Tibial artery (tissue), 4 donors: ENCODE measurements around the gene PDE9A.

Source experiments
- DNase-seq, 2 donors: peaks; one replicate each; pipeline ENCODE4 v3.0.0-alpha.2; 2019
- H3K27ac ChIP-seq, 2 donors: fragments of 200-600 bp; sonication (generic) in 1 of 2; 1 replicate in 1 of 2; 2 replicates in 1 of 2; pipeline ENCODE4 v1.5.1; 2018 to 2019; ENCODE audit warnings: mild to moderate bottlenecking in 1 of 2
- H3K27me3 ChIP-seq, 2 donors: fragments of 200-600 bp; sonication (generic) in 1 of 2; one replicate each; pipeline versions ENCODE4 v1.5.1 to v1.6.0; 2016 to 2019
- H3K36me3 ChIP-seq, 3 donors: fragments of 200-600 bp; sonication (generic) in 2 of 3; one replicate each; pipeline ENCODE4 v1.5.1; 2016 to 2019; ENCODE audit warnings: mild to moderate bottlenecking in 2 of 3
- H3K4me1 ChIP-seq, 4 donors: fragments of 200-600 bp; sonication (generic) in 2 of 4; 1 replicate in 3 of 4; 2 replicates in 1 of 4; pipeline ENCODE4 v1.5.1; 2016 to 2019
- H3K4me3 ChIP-seq, 2 donors: fragments of 200-600 bp; sonication (generic) in 1 of 2; 1 replicate in 1 of 2; 2 replicates in 1 of 2; pipeline ENCODE4 v1.5.1; 2018 to 2019; ENCODE audit warnings: mild to moderate bottlenecking in 2 of 2
- H3K9me3 ChIP-seq, 3 donors: fragments of 200-600 bp; sonication (generic) in 1 of 3; one replicate each; pipeline ENCODE4 v1.5.1; 2016 to 2019
- CTCF ChIP-seq, 2 experiments: fragments of 200-600 bp in 1 of 2; fragments of 450-650 bp in 1 of 2; IDR thresholded peaks; one replicate each; pipeline ENCODE4 v1.5.1; 2017 to 2019; ENCODE audit warnings: antibody characterized with exemption in 2 of 2, mild to moderate bottlenecking in 1 of 2, moderate library complexity in 1 of 2
- intact Hi-C: fragments of 100-400 bp; cut with DNase I; formaldehyde crosslinking; loops from one replicate; pipeline ENCODE4 v1.15.0; 2023; ENCODE audit warnings: low total_unique reads

Gene PDE9A

GRCh38 chr21:42639646-42640152, 13.7 kb upstream of the PDE9A start:
- H3K9me3 ChIP-seq, result no peaks in the 10 kb centered on the region
- H3K4me1 ChIP-seq, result peaks cover 0 to 8% (median 2%) of the 10 kb centered on the region in 4 donors
- intact Hi-C loops, result no loop called here
- H3K36me3 ChIP-seq, result no peaks in the 10 kb centered on the region
- DNase-seq, result no peak
- TF ChIP-seq CTCF (IDR thresholded peaks at IDR 0.05), result no peak
- no peak overlapping the region for H3K27ac ChIP-seq
- H3K27me3 ChIP-seq, result peaks cover 0 to 51% of the 10 kb centered on the region in 2 donors
- no peak overlapping the region for H3K4me3 ChIP-seq

- peaks cover 0 to 51% of the 10 kb centered on the region in 2 donors for H3K27me3 ChIP-seq
- H3K36me3 ChIP-seq, result no peaks in the 10 kb centered on the region
- no peaks in the 10 kb centered on the region for H3K9me3 ChIP-seq
- H3K4me3 ChIP-seq, result no peak overlapping the region
- no peak overlapping the region for H3K27ac ChIP-seq
- intact Hi-C loops, result no loop called here
- H3K4me1 ChIP-seq, result peaks cover 0 to 8% (median 2%) of the 10 kb centered on the region in 4 donors
- no peak for TF ChIP-seq CTCF (IDR thresholded peaks at IDR 0.05)
- no peak for DNase-seq
Observed at GRCh38 chr21:42640486-42640885, 12.9 kb upstream of the PDE9A start.

- intact Hi-C loops, result no loop called here
- Histone ChIP-seq H3K9me3 (no peaks in the 10 kb centered on the region), H3K27ac (no peak overlapping the region), H3K4me1 (peaks cover 0 to 8% (median 2%) of the 10 kb centered on the region in 4 donors), H3K27me3 (peaks cover 0 to 49% of the 10 kb centered on the region in 2 donors), H3K36me3 (no peaks in the 10 kb centered on the region), H3K4me3 (no peak overlapping the region)
- DNase-seq, result no peak
- TF ChIP-seq CTCF (IDR thresholded peaks at IDR 0.05), result no peak
Observed at GRCh38 chr21:42641311-42642218, 11.9 kb upstream of the PDE9A start.

- no peaks in the 10 kb centered on the region for H3K36me3 ChIP-seq
- H3K9me3 ChIP-seq, result no peaks in the 10 kb centered on the region
- peaks cover 0 to 49% of the 10 kb centered on the region in 2 donors for H3K27me3 ChIP-seq
- TF ChIP-seq CTCF (IDR thresholded peaks at IDR 0.05), result no peak
- intact Hi-C loops, result no loop called here
- H3K4me1 ChIP-seq, result peaks cover 0 to 8% (median 2%) of the 10 kb centered on the region in 4 donors
- H3K4me3 ChIP-seq, result no peak overlapping the region
- no peak for DNase-seq
- H3K27ac ChIP-seq, result no peak overlapping the region
Observed at GRCh38 chr21:42642219-42642745, 11.1 kb upstream of the PDE9A start.

GRCh38 chr21:42644223-42645208, 8.9 kb upstream of the PDE9A start:
- intact Hi-C loops, result no loop called here
- DNase-seq, result no peak
- H3K9me3 ChIP-seq, result no peaks in the 10 kb centered on the region
- H3K36me3 ChIP-seq, result no peaks in the 10 kb centered on the region
- H3K27ac ChIP-seq, result no peak overlapping the region
- H3K4me1 ChIP-seq, result peaks cover 0 to 8% (median 2%) of the 10 kb centered on the region in 4 donors
- H3K27me3 ChIP-seq, result peaks cover 0 to 28% of the 10 kb centered on the region in 2 donors
- H3K4me3 ChIP-seq, result no peak overlapping the region
- no peak for TF ChIP-seq CTCF (IDR thresholded peaks at IDR 0.05)
